WTC11 (cell line): ENCODE measurements around the gene SYT13.

Experiments
- CBFB ChIP-seq: sonication (generic); formaldehyde crosslinking; IDR thresholded peaks from 2 replicates; pipeline ENCODE4 v1.8.1; 2022; ENCODE audit warnings: mild to moderate bottlenecking, low read depth, missing genetic modification reagents
- ETV6 ChIP-seq: sonication (generic); formaldehyde crosslinking; IDR thresholded peaks from 2 replicates; pipeline ENCODE4 v1.8.1; 2022; ENCODE audit warnings: mild to moderate bottlenecking, missing genetic modification reagents
- TF ChIP-seq, protein P1 (sequence below): fragments of 200-600 bp; IDR thresholded peaks from 2 replicates; pipeline ENCODE4 v1.8.0; 2022; ENCODE audit warnings: antibody characterized with exemption

GRCh38 chr11:45233121-45233803 is 52.9 kb downstream of the SYT13 start:
- TF ChIP-seq, protein P1, sequence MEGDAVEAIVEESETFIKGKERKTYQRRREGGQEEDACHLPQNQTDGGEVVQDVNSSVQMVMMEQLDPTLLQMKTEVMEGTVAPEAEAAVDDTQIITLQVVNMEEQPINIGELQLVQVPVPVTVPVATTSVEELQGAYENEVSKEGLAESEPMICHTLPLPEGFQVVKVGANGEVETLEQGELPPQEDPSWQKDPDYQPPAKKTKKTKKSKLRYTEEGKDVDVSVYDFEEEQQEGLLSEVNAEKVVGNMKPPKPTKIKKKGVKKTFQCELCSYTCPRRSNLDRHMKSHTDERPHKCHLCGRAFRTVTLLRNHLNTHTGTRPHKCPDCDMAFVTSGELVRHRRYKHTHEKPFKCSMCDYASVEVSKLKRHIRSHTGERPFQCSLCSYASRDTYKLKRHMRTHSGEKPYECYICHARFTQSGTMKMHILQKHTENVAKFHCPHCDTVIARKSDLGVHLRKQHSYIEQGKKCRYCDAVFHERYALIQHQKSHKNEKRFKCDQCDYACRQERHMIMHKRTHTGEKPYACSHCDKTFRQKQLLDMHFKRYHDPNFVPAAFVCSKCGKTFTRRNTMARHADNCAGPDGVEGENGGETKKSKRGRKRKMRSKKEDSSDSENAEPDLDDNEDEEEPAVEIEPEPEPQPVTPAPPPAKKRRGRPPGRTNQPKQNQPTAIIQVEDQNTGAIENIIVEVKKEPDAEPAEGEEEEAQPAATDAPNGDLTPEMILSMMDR: peak; percentile 92
- no peak for TF ChIP-seq CBFB
- no peak for TF ChIP-seq ETV6 (CRISPR knock-in tag)
